Activated CD8-positive, alpha-beta memory T cell treated with anti-CD3 and anti-CD28 coated beads for 1 hour (primary cell): ENCODE results near the gene MAGEA6.
"Not testable (repeated sequence)": the region's sequence is repeated elsewhere in the genome, so short reads cannot be mapped to it uniquely, and the experiment has no call there.

Source experiments
- DNase-seq, 2 donors: peaks; one replicate each; pipeline ENCODE4 v3.0.0-alpha.2; 2020; ENCODE audit warnings: low read depth in 1 of 2; ENCODE audit errors: extremely low read depth in 1 of 2

MAGEA6 gene

DNA sequence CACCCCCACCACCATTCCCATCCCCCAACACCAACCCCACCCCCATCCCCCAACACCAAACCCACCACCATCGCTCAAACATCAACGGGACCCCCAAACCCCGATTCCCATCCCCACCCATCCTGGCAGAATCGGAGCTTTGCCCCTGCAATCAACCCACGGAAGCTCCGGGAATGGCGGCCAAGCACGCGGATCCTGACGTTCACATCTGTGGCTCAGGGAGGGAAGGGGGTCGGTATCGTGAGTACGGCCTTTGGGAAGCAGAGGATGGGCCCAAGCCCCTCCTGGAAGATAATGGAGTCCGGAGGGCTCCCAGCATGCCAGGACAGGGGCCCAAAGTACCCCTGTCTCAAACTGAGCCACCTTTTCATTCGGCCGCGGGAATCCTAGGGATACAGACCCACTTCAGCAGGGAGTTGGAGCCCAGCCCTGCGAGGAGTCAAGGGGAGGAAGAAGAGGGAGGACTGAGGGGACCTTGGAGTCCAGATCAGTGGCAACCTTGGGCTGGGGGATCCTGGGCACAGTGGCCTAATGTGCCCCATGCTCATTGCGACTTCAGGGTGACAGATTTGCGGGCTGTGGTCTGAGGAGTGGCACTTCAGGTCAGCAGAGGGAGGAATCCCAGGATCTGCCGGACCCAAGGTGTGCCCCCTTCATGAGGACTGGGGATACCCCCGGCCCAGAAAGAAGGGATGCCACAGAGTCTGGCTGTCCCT, 35.2 kb downstream of the MAGEA6 start:
- DNase-seq = not testable (repeated sequence)

DNA sequence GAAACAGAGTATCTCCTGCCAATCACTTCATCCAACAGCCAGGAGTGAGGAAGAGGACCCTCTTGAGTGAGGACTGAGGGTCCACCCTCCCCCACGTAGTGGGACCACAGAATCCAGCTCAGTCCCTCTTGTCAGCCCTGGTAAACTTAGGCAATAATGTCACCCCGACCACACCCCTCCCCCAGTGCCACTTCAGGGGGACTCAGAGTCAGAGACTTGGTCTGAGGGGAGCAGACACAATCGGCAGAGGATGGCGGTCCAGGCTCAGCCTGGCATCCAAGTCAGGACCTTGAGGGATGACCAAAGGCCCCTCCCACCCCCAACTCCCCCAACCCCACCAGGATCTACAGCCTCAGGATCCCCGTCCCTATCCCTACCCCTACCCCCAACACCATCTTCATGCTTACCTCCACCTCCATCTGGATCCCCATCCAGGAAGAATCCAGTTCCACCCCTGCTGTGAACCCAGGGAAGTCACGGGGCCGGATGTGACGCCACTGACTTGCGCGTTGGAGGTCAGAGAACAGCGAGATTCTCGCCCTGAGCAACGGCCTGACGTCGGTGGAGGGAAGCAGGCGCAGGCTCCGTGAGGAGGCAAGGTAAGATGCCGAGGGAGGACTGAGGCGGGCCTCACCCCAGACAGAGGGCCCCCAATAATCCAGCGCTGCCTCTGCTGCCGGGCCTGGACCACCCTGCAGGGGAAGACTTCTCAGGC, 36.1 kb downstream of the MAGEA6 start, which contains the start of the genes CSAG1 and MAGEA12:
Gene CSAG1 (minus strand): TSS at position 461 of the 715 bp plus-strand sequence. CDS start 1,261 bp downstream, outside the sequence.
Gene MAGEA12 (plus strand): TSS at position 497 of the 715 bp plus-strand sequence. CDS start 2,405 bp downstream, outside the sequence.
- no peak for DNase-seq

DNA sequence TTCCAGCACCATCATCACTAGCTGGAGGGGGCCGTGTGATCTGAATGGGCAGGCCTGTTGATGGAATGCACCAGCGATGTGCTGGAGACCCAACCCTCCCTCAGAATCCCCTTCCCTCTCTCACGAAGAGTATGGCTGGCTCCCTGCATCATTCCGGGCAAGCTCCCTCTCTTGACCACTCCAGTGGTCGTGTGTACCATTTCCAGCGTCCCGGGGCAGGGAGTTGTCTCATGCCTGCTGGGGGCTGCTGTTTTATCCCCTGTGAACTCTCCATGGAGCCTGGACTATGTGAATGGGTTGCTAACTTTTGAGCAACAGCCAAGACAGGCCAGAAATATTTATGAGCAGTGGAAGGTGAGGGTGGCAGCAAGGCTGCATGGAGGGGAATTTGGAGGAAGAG, 44.1 kb downstream of the MAGEA6 start:
- no peak for DNase-seq
